ENCODE measurements around the gene GNAQ.

Gene GNAQ

DNA sequence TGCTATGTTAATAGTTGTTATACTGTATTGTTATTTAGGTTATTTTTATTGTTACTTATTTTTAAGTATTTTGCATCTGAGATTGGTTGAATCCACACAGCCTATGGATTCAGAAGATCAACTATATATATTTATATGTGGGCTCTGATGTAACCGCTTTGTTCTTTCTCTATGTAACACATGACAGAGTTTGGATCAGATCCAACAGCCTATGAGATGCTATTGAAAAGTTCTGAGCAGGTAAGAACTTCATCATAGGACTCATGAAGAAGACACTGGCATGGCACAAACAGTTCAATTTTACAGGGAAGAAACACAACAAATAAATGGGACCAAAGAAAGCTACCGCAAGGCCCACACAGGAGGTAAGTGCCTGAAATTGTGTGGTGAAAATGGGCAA lies 93.4 kb downstream of the GNAQ start:
- DNase-seq, result no peak

DNA sequence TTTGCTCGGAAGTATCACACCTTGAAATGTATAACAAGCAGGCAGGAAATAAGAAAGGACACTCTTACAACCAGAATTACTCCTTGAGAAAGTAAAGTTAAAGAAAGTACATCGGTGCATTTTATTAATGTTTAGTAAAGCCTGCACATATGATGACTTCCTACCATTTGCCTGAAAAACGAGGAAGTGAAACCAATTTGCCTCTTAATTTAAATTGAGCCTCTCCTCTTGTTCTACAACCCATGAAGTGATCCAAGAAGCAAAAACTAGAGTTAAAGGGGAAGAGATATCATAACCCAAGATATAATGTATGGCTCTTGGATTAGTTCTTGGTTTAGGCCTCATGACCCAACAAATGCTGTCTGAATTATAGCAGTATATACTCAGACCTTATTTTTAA lies 95.6 kb downstream of the GNAQ start:
- no peak for DNase-seq

DNA sequence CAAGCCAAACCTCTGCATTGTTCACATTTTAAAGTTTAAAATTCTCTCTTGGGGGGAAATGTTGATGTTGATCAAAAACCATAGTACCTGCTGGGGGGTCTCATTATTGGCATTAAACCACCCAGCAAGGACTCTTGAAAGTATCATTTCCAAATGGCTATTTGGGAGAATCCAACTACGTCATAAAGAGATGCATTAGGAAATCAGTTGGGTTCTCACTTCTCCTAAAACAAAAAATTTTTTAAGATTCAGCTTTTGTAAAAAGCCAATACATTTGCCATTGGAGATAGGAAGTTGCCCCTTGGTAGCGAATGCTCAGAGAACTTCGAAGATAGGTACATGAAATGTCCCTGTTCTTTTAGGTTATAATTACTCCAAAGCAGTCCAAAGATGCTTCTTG lies 96.4 kb downstream of the GNAQ start:
- no peak for DNase-seq

DNA sequence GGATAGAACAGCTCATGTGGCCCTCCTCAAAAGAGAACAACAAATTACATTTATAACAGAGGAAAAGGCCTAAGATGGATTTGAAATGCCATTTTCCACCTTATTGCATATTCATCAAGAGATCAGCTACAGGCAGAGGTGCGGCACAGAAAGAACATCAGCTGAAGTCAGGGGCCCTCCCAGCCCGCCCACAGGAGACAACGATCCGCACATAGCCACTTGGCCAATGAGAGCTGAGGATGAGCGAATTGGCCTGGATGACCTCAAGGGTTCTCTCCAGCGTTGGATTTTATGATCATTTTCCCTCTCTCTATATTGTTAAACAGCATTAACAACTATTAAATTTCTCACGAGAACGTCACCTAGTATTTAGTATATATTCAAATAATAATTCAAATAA lies 97.6 kb downstream of the GNAQ start:
- DNase-seq, result no peak

DNA sequence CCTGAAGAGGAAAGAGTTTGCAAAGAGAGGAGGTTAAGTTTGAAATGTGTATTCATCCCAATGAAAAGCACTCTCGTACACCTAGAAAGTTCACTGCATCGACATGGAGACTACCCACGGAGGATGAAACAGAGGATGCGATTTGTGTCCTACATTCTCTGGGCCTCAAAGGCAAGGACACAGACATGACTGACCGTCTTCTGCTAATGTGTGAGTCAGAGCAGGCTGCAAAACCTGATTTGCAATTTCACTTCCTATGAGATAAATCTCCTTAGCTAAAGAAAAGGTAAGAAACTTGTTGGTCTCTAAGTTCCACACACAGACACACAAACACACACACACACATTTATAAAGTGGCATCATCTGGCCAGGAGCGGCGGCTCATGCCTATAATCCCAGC lies 98.6 kb downstream of the GNAQ start:
- no peak for DNase-seq

DNA sequence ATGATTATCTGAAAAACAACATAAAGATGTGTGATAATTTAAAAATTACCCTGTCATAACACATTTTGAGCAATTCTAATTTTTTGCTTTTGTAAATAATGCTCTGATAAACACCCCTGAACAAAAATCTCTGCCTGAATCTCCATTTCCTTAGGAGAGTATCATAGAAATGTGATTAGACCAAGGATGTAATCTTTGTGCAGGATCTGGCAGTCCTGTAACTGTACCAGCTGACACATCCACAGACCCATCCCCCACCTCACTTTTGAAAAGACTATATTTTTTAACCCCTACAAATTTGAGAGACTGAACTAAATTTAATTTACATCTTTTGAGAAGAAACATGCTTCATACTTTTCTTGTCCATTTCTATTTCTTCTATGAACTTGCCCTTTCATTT lies 101.7 kb downstream of the GNAQ start:
- no peak for DNase-seq

DNA sequence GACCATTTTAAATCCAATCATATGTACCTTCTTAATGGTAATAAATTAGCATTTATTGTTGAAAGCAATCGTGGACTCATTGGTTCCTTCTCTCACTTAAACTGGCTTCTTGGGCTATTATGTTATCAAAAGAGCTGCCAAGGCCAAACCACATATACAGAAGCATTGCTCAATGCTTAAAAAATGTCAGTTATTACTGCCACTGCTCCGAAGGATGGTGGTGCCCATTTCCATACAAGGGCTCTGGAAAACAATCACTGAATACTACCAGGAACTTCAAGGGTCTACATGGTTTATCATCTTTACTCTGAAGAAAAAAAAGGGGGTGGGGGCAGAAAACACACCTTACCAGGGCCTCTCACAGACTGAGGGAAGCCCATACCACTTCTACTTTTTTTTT lies 104.3 kb downstream of the GNAQ start:
- no peak for DNase-seq

DNA sequence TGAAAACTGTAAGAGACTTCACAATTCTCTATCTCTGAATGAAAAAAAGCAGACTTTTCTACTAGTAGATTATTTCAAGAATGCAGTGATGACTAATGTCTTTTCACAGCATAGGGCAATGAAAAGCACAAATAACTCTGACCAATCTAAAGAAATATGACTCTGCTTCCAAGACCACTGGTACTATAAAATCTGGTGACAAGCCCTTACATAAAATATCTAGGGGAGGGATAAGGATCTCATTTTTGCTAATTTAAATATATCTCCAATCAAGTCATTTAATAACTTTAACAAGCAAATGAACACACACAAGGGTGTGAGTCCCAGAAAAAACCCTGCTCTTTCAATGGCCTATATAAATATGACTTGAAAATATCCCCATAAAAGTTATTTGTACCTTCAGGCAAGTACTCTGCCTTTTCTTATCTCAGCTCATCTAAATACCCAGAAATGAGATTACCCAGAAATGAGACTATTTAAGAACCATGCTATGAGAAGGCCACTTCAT lies 105.2 kb downstream of the GNAQ start:
- no peak for DNase-seq

DNA sequence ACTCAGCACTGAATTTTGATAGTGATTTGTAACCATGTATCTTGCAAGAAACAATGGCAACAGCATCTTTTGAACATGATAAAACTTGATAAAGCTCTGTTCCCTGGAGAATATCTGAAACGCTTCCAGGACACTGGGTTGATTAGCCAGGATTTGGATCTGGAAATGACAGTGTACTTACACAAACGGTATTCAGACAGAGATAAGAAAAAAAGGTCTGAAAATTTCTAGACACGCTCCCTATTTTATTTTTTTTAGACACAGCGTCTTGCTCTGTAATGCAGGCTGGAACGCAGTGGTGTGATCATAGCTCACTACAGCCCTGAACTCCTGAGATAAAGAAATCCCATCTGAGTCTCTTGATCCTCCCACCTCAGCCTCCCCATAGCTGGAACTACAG lies 109.0 kb downstream of the GNAQ start:
- DNase-seq, result no peak

DNA sequence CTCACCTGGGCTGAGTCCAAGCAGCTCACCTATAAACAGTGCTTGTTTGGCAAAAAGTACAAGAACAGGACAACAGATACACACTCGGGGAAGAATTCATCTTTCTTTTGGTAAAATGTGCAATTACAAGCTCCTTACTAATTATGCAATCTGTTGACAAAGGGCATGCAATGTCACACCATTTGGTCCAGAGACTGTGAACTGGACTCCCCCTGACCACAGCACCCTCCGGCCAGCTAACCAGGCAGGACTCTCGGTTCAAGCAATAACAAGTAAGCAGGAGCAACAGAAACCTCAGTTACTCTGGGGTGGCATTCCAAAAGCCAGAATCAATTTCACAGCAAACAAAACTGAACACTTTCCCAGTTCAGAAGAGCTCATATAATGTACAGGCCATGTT lies 113.8 kb downstream of the GNAQ start:
- DNase-seq, result no peak

DNA sequence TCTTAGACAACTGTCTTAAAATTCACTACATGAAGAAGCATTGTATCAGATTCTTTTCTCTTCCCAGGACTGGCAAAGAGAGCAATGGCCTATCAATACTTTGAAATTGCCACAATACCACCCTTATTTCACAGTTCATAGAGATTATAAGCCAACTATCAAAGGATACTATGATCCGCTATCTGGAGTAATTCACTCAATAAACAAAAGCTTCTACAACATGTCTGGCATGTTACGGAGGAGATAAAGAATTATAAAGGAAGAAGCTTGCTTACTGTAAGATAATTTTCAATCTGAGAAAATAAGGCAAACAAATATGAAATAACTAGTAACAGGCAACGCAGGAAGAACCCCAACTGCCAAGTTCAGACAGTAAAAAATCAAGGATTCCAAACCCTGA lies 114.8 kb downstream of the GNAQ start:
- no peak for DNase-seq

DNA sequence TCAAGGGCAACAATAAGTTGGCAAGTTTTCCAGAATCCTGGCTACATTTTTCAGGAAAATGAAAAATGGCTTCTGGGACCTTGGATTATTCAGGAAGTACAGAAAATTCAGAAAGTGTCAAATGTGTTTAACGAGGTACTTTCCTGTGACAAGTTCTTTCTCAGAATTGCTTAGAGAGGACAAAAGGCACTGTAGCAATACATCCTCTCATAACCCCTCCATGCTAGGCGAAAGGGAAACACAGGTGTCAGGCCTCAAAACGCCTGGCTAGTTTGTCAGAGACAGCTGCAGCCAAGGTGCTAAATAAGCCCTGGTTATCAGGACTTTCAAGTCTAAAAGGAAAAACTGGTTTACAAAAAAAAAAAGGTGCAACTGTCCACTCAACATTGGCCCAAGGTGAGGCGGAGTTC lies 115.2 kb downstream of the GNAQ start:
- no peak for DNase-seq

DNA sequence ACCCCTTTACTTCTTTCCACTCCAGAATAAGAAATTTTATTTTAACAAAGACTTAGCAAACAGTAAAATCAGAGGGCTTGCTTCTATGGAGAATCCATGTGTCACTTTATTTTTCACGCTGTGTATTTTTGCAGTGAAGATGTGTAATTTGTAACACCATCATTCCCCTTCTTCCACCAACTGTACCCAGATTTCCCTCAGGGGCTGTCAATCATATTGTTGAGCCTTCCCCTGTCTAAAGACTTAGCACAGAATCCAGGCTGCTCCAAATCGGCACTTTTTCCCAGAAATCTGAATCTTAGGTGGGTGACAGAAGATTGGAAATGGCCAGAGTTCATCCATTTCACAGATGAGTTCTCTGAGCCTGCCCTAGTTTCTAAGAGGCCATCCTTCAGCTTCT lies 115.9 kb downstream of the GNAQ start:
- DNase-seq, result no peak

DNA sequence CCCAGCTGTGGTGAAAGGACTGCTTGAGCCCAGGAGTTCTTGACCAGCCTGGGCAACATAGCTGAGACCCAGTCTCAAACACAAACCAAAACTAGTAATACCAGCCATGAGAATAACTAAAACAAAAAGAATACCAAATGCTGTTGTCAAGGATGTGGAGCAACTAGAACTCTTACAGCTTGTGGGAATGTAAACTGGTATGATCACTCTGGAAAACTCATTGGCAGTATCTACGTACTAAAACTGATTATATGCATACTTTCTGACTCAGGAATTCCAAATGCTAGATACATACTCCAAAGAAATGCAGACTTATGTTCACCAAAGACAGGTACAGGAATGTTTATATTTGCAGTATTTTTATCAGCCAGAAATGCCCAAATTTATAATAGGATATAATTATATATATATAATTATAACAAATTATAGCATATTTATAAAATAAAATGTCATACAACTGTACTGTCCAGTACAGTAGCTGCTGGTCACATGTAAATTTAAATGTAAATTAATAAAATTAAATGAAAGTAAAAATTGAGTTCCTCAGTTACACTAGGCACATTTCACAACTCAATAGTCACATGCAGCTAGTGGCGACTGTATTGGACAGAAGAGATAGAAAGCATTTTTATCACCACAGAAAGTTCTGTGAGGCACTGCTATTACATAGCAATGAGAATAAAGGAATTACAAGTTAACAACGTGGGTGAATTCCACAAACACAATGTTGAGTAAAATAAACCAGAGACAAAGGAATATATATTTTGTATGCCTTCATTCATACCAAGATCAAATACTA lies 118.5 kb downstream of the GNAQ start:
- DNase-seq, result no peak

DNA sequence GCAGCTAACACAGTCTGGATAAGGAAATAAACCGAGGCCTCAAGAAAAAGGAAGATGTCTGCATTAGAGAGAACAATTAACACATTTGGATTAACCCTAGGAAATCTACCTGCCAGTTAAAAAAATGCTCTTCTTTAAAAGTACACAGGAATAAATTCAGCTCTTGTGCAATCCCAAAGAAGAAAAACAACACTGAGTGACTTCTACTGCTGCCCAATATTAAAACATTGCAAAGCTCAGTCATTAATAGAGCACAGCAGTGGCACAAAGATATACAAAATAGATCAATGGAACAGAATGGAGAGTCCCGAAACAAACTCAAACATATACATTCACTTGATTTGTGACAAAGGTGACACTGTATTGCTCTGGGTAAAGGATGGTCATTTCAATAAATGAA lies 119.7 kb downstream of the GNAQ start:
- no peak for DNase-seq

DNA sequence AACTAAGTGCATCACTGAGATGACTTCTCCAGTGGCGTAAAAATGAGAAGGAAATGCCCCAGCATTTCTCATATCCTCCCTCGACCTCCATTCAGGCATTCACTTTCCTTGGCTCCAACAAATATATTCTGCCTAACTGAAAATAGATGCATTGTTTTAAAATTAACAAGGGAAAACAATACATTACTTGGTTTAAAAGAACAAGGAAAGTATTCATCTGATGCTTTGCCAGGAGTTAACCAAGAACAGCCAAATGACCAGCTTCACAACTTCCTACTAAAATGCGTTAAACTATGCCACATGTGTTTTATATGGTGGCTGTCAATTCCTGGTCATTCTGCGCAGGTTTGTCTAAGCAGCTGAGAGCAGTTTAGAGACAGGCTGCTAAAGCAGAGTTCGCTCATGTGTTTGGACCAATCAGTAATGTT lies 121.4 kb downstream of the GNAQ start:
- no peak for DNase-seq

DNA sequence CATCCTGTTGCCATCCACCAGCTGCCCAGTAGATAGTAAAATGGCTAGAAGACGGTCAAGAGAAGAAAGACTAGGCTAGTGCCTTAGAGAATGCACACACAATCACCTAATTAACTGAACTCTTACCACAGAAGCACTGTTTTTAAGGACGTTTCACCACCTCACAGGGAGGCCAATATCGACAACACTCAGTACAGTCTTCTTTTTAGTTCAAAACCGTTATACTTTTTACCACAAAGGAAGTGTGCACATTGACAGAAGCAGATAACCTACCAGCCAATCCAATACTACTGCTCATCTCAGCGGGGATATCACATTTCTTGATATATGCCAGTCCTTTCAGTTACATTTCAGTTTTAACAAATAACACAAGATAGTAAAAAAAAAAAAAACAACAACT lies 122.3 kb downstream of the GNAQ start:
- no peak for DNase-seq

DNA sequence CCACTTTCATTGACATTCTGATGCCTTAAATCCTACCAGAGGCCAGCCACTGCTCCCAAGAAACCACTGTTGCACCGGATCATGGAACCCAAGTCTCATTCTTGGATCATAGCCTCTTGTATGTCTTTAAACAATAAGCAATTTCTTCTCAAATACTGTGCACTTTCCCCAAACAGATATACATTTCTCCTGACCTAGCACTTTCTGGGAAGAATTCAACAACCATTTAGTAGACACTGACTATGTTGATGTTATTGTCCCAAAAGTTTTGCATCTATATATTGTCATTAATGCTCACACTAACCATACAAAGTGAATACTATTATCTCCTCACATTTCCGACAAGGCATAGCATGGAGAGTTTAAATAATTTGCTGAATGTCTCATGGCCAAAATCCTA lies 123.3 kb downstream of the GNAQ start:
- no peak for DNase-seq

DNA sequence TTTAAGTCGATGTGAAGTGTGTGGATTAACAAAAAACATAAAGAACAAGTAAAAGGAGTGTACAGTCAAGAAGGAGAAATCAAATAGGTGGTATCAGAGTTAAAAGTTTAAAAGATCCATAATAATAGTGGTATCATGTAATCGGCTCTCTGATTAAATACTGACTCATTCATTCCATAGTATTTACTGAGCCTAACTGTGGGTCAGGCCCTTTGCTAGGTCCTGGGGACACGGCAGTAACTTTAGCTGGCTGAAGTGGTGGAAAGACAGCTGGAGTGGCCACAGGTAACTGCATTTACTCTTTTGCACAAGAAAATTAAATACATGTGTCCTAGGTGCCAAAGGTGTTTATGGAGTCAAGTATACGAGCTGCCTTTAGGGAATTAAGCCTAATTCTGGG lies 124.0 kb downstream of the GNAQ start:
- DNase-seq, result no peak

DNA sequence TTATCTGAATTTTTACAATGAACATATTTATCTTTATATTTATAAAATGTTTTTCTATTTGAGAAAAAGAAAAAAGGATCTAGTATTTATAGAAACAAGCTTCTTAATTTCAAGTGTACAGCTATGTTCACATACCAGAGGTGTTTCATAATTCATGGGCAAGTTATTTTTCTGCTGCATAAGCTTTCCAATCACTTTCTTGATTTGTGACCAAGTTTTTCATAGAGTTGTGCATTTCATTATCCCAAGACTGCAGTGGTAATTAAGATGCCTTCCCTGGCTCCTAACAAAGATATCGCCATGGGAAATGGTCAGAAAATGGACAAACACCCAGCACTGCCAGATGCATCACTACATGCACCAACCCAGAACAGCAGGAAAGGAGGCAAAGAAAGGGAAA lies 124.6 kb downstream of the GNAQ start:
- DNase-seq, result no peak

DNA sequence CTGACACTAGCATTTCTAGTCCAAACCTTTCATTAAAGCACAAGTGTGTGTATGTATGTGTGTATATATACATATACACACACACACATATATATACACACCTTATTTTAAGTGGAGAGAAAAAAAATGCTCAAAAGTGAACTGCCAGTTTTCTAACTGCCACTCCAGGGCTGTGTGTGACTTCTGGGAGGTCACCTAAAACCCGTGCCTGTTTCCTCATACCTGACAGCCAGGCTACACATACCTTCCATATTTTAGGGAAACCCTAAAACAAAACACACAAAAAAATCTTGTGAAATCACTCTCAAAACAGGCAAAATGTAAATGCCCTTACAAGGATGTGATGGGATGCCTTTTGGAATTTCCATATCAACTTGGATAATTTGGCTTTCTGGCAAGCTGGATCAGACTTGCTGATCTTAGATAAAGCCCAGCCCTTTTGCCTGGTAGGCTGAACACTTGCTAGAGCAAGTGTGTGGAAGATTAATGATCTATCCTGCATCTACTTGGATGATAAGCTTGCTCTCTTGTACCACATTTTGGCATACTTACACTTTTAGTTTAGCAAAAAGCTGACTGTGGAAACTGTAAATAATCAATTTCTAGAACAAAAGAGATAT lies 127.8 kb downstream of the GNAQ start:
- DNase-seq, result no peak

DNA sequence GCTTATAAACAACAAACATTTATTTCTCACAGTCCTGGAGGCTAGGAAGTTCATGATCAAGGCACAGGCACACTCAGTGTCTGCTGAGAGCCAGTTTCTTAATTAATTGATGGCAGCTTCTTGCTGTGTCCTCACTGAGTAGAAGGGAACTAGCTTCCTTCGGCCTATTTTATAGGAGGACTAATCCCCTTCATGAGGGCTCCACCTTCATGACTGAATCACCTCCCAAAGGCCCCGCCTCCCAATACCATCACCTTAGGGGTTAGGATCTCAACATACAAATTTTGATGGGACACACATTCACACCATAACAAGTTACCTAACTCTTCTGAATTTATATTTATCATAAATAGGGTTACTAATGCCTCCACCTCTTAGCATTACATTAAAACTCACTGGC lies 129.8 kb downstream of the GNAQ start:
- DNase-seq, result no peak

DNA sequence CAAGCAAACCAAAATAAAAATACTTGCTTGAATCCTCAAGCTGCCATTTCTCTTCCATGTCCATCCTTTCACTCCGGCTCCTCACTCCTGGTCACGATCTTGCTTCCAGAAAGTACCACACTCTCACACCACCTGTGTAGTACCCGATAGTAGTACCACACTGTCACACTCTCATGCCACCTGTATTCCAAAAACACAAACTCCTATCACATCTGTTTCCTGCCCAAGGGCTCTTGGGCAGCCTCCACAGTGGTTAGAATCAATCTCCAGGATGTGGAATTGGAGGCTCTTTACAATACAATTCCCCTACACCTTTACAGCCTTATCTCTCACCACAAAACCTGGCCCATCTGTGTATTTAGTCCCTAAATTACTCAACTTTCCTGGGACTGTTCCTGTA lies 130.6 kb downstream of the GNAQ start:
- no peak for DNase-seq

DNA sequence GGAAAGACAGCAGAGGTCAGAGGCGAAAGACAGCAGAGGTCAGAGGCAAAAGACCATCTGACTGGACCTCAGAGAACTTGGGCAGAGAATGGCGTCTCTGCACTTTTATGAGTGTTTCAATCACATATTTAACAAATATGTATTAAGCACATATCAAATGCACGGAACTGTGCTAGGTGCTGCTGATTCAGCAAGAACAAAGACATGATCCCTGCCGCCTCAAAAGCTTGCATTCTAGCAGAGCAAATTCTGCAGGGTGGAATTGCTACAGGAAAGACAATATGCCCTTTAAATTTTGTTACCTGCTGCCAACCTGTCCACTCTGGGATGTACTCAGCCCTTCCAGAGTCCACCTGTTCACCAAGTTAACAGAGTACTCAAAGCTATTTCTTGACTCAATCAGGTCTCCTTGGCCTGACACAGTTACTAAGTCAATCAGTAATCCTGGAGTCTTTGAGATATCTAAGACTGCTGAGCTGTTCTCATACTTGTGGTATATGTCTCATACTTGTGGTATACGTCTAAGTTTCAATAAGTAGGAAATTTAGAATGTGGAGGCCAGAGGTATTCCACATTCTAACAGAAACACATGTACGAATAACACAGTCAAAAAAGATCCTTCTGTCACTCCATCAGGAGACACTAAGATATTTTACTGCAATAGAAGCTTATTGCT lies 131.8 kb downstream of the GNAQ start:
- no peak for DNase-seq

All from NCI-H510A treated with DMSO at 0.1 percent for 48 hours (cell line).